CD1c-positive myeloid dendritic cell (primary cell): ENCODE measurements around the gene SMPDL3A.

Experiments used
- DNase-seq: peaks from one replicate; pipeline ENCODE4 v3.0.0-alpha.2; 2016; ENCODE audit errors: extremely low spot score

Gene SMPDL3A

GRCh38 chr6:122778302-122778701, 10.8 kb upstream of the SMPDL3A start:
- no peak for DNase-seq

DNA sequence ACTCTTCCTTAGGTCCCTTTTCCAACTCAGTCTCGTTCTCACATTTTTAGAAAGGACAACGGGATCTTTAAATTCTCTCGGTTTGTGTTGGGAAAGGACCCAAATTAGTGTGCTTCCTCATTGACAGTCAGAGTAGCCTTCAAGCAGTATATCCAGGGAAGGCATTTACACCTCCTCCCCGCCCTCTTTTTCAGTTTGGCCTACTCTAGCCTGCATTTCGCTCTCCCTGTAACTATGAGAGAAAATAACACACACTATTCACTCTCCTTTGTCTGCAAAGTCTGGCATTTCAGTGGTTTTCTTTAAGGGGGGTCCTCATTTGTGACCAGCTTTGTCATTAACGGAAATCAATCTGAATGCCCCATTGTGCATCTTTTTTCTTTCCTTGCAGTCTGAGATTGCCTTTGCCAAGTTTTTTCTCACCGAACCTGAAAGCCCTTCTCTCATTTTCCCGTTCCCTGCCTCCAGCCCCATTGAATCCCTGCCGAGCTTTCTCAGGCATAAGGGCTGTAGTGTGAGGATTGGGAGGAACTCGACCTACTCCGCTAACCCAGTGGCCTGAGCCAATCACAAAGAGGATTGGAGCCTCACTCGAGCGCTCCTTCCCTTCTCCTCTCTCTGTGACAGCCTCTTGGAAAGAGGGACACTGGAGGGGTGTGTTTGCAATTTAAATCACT, 9.9 kb upstream of the SMPDL3A start:
- DNase-seq, result no peak

- no peak for DNase-seq
Measured at GRCh38 chr6:122779667-122780066, 9.4 kb upstream of the SMPDL3A start, which contains the start of gene FABP7. FABP7 (plus strand) TSS chr6:122779716; CDS start chr6:122779795, 79 bp downstream.

DNA sequence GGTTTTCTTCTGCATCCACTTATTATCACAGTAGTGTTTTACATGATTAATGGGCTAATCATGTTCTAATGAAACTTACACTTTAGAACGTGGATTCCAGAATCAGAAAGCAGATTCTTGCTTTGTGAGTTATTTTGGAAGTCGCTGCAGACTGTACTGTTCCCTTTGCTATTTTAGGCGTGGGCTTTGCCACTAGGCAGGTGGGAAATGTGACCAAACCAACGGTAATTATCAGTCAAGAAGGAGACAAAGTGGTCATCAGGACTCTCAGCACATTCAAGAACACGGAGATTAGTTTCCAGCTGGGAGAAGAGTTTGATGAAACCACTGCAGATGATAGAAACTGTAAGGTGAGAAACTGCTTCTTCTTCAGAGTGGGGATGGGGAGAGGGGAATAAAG, 8.9 kb upstream of the SMPDL3A start:
- no peak for DNase-seq

DNA sequence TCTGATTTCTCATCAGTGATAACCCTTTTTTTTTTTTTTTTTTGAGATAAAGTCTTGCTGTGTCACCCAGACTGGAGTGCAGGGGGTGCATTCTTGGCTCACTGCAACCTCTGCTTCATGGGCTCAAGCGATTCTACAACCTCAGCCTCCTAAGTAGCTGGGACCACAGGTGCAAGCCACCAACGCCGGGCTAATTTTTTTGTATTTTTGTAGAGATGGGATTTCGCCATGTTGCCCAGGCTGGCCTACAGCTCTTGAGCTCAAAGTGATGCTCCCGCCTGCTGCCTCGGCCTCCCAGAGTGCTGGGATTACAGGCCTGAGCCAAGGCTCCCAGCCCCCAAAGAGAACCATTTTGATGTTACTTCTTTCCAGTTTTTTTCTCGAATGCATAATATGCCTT, 7.3 kb upstream of the SMPDL3A start:
- no peak for DNase-seq

- no peak for DNase-seq
Measured at GRCh38 chr6:122783401-122783800, 5.7 kb upstream of the SMPDL3A start.

DNA sequence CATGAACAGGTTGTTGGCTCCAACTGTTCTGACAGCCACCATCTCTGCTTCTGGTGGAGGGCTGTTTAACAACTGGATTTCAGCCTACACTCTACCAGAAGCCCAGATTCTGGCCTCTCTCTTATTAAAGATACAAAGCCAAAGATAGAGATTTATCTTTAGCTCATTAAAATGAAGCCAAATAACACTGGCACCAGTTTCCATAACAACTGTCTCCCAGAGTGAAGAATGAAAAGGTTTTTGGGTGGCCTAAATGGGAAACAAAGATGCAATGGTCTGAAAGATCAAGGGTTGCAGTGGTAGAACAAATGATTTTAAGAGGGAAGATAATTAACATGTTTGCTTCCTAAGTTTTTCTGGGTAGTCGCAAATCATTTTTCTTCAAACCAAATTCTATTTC, 3.2 kb upstream of the SMPDL3A start:
- no peak for DNase-seq

DNA sequence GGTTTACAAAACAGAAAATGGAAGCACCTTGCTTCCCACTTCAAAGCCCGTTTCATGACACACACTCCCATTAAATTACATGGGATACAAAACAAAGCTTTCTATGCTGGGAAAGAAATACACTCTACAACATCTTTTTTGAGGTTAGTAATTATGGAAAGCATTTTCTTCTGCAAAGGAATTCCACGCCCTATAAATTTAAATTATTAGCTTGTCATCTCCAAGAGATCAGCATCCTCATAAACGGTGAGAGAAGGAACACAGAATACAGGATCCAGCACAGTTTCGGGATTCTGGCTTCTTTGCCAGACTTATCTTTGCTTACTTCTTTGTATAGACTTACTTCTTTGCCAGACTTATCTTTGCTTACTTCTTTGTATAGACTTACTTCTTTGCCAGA, 1.3 kb upstream of the SMPDL3A start:
- no peak for DNase-seq

GRCh38 chr6:122788208-122788607, 850 bp upstream of the SMPDL3A start:
- no peak for DNase-seq

DNA sequence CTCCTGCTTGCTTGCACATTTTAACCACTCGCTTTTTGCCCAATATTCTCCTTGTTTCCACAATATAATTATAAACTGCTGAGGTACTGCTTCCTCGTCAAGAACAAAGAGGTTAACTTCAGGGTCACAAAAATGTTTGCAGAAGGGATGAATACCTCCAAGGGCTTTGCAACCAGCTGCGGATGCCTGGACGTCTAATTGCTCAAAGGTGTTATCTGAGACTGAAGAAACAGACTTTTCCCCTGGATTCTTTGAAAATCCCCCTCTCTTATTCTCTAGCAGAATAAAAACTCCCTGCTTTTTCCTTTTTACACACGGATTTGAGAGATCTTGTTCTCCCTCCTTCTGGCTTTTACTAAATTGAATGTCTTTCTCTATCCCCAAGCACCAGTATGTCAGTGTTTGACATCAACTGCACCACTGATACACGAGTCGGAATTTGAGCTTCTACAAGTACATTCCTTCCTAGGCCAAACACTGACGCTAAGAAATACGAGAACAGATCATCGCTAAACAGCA, 336 bp upstream of the SMPDL3A start:
- no peak for DNase-seq

- DNase-seq, result no peak
Measured at GRCh38 chr6:122790028-122790422, 967 bp downstream of the SMPDL3A start.

- DNase-seq, result peak; percentile 58
Measured at GRCh38 chr6:122790423-122791309, 1.6 kb downstream of the SMPDL3A start.

DNA sequence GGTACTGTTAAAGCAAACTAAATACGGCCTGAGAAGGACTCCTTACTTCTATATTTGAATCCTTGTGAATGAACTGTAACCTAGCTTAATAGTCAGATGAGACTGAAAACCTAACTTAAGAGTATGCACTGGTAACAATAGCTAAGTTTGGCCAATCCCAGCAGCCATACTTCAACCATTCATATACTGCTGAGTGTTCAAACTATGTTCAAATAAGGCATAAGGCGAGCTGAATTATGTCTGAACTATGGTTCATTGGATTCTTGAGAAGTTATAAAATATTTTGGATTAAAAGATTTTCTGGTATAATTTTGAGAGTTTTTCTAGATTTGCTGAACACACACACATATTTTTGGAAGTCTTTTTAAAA, 2.2 kb downstream of the SMPDL3A start:
- DNase-seq, result no peak

DNA sequence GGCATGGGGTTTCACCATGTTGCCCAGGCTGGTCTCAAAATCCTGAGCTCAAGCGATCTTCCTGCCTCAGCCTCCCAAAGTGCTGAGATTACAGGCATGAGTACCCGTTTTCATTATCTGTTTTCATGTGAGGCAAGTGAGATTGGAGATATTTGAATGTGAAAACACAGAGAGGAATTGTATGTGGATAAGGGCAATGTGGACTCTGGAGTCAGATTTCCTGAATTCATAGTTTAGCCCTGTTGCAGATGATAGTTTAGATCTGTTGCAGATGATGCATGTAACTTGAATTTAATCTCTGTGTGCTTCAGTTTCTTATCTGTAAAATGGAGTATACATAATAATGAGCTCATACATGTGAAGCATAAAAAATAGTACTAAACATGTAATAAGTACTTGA, 3.7 kb downstream of the SMPDL3A start:
- DNase-seq, result no peak

DNA sequence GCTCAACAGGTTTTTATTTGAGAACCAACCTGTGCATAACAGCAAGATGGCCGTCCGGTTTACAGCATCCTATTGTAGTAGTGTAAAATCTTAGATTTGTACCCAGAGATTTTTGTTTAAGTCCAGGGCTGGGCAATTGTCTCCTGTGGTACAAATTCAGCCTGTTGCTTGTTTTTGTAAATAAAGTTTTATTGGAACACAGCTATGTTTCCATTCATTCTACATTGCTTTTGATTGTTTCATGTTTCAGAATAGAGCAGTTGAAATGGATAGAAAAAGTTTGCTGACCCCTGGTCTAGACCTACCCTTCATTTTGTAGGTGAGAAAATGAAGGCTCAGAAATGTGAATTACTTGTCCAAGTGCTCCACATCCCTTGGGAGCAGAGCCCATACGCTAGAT, 8.5 kb downstream of the SMPDL3A start:
- DNase-seq, result no peak

DNA sequence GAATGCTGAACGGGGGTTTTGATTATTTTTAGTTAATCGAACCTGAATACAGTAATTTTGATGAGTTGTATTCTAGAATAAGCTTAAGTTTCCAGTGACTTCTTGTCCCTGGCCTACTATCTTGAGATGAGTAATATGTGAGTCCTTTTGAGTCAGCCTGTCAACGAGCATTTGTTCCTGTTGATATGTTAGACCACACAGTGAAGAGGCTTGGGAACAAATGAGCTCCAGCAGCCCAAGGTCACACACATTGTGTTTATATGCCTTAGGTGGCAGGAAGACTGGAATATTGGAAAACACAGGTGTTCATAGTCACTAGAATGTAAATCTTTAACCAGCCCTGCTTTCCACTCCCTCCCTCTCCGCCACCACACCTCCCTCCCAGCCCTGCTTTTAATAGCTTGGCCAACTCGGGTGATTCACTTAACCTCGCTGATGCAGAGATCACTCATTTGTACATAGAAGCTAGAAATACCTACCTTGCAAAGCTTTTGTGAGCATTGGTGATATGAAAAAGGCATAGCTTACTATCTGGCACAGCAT, 9.1 kb downstream of the SMPDL3A start:
- DNase-seq, result no peak

- DNase-seq, result no peak
Measured at GRCh38 chr6:122799140-122799745, 10.2 kb downstream of the SMPDL3A start.

- DNase-seq, result no peak
Measured at GRCh38 chr6:122799916-122800686, 11.0 kb downstream of the SMPDL3A start.

DNA sequence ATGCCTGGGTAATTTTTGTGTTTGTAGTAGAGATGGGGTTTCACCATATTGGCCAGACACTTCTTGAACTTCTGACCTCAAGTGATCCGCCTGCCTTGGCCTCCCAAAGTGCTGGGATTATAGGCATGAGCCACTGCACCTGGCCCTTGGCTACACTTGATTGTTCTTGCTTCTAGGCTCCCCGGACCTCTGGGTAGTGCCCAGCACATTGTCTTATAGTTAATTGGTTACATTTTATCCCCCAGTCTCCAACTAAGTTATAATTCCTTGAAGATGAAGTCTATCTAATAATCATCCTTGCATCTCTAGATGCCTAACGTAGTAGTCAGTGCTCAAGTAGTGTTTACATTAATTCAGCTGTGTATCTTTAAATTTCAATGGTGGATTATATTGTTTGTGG, 11.8 kb downstream of the SMPDL3A start:
- DNase-seq, result no peak

DNA sequence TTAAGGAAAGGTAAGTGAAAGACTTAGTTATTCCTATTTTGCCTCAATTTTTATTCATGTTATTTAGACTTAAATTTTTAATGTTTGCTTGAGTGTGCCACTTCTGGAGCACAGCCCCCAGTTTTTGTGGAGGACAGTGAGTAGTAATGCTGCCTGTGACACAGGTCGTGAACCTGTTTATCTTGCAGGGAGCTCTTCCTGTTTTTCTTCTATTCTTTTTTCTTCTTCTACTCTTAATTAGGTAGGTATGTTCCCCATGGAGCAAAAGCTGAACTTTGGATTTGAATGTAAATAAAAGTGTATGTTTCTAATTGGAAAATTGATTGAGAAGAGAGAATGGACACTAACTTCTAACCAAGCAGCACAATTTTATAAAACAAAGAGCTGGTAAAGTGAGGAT, 12.3 kb downstream of the SMPDL3A start:
- no peak for DNase-seq

- DNase-seq, result no peak
Measured at GRCh38 chr6:122803171-122803661, 14.2 kb downstream of the SMPDL3A start.
